Retinal pigment epithelial cell (primary cell): ENCODE data around the gene DRICH1.

Experiments used
- DNase-seq: peaks from one replicate; pipeline ENCODE4 v3.0.0-alpha.2; 2010; ENCODE audit warnings: low read depth
- H3K4me3 ChIP-seq: 2 replicates; pipeline ENCODE4 v1.5.1; 2011; ENCODE audit warnings: mild to moderate bottlenecking, low read length, control low read depth, moderate library complexity
- CTCF ChIP-seq: conservative IDR thresholded peaks from 2 replicates; pipeline ENCODE4 v1.5.1; 2011; ENCODE audit warnings: low read depth, low read length, control low read depth, inconsistent platforms

Gene DRICH1

GRCh38 chr22:23571486-23571885 is 60.6 kb downstream of the DRICH1 start:
- no peak for TF ChIP-seq CTCF
- no peak for DNase-seq
- H3K4me3 ChIP-seq: no peak overlapping the region

- TF ChIP-seq CTCF: no peak
- no peak for DNase-seq
- H3K4me3 ChIP-seq: no peak overlapping the region
These were observed 61.4 kb downstream of the DRICH1 start for GRCh38 chr22:23570681-23571080.

DNA sequence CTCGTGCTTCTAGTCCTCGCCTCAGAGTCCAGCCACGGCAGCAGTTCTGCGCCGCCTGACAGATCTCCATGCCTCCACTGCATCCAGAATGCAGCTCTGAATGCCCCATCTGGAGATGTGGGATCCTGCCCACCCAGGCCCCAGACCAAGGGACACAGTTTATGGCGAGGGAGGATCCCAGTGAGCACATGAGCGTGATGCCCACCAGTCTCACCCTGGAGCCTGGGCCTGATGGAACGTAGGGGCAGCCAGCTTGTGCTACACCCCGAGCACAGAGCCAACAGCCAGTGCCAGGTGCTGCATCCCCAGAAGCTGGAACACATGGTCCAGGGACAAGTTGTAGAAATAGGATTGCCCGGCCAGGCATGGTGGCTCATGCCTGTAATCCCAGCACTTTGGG is 62.4 kb downstream of the DRICH1 start:
- no peak for TF ChIP-seq CTCF
- no peak for DNase-seq
- H3K4me3 ChIP-seq: no peak overlapping the region

DNA sequence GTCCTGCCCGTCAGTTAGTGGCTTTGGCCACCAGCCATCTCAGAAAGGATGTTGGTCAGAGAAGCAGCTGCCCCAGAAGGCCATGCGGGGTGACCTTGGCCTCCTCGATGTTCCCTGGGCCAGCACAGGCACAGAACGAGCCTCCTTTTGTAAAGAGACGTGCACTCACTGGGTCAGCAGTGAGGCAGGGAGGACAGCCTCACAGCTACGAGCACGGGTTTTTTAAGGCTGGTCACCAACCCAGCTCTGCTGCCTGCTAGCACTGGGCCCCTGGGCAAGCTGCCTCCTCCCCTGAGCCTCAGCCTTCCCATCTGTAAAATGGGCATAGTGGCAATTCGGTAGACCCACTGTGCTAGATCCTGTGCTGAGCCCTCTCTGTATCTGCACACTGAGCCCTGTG is 62.8 kb downstream of the DRICH1 start:
- DNase-seq: no peak
- no peak for TF ChIP-seq CTCF

DNA sequence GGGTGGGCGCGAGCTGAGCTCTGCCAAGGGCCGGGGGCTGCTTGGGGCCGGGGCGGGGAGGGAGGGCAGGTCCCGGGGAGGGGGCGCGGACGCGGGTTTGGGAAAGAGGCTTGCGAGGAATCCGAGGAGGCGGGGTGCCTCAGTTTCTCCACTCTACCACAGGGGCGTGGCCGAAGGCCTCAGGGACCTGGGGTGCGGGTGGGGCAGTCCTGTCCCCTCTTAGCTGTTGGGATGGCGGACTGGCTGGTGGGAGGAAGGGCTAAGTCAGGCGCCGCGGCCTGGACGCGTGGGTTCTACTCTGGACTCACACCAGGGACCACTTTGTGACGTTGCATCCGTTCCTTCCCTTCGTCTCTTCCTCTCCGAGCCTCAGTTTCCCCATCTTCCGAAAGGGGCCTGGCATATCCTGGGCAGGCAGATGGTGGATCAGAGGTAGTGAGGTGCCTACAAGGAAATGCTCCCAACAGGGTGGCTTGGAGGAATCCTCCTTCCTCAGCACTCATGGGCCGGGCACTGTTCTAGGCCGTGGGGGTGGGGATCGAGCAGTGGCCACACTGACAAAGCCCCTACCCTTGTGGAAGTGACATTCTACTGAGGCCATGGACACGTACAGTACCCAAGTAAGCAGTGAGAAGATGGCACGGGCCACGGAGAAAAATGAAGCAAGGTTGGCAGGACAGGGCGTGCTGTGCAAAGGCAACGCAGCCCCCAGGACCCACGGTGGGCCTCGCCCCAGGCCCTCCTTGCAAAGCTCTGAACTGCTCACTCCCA is 65.2 kb downstream of the DRICH1 start:
- TF ChIP-seq CTCF: no peak
- H3K4me3 ChIP-seq: peak overlapping the region; percentile 20
- DNase-seq: no peak

More for the DNA sequence above, 62.8 kb downstream of the DRICH1 start:
- H3K4me3 ChIP-seq: no peak overlapping the region

DNA sequence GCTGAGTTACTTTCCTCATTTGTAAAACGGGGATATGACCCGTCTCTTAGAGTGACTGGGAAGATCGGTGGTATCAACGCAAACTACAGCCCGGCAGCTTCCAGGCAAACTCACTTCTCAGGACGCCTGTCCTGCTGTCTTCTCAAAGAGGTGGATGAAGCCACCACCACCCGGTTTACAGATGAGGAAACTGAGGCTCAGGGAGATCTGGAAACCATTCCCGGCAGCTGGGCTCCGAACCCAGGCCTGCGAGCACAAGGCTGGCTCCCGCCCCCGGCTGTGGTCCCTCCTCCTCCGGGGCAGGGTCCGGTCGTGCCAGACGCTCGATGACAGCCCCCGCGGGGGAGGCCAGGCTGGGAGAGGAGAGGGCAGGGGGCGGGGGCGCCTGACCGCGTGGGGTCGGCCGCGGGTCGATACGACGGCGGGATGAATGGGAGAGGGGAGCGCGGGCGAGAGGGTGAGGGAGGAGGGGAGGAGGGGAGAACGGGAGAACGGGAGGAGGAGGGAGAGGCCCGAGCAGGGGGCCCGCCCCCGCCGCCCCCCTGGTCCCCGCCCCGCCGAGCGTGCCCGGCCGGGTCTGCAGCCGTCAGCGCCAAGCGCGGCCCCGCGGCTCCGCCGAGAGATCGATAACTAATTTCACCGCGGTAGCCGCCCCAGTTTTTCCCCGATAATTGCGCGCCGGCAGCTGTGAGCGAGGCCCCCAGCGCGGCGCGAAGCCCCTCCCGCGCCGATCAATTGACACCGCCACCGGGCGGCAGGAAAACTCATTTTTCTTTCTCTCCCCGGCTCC is 66.0 kb downstream of the DRICH1 start:
- no peak for DNase-seq
- peak overlapping the region; percentile 35 for H3K4me3 ChIP-seq
- TF ChIP-seq CTCF: no peak

GRCh38 chr22:23565305-23565914 is 66.7 kb downstream of the DRICH1 start:
- peak; percentile 23 for TF ChIP-seq CTCF
- no peak for DNase-seq
- H3K4me3 ChIP-seq: peak overlapping the region; percentile 35
